HG03565 (cell line): Measurements from ENCODE around the gene YDJC.
"Not testable (repeated sequence)": the region's sequence is repeated elsewhere in the genome, so short reads cannot be mapped to it uniquely, and the experiment has no call there.

Source experiments
- ATAC-seq: cut with Tn5 transposase; IDR thresholded peaks from one replicate; pipeline ENCODE4 v1.9.1; 2021; ENCODE audit warnings: mild to moderate bottlenecking, moderate library complexity; ENCODE audit not compliant: unreplicated experiment

Gene YDJC

DNA sequence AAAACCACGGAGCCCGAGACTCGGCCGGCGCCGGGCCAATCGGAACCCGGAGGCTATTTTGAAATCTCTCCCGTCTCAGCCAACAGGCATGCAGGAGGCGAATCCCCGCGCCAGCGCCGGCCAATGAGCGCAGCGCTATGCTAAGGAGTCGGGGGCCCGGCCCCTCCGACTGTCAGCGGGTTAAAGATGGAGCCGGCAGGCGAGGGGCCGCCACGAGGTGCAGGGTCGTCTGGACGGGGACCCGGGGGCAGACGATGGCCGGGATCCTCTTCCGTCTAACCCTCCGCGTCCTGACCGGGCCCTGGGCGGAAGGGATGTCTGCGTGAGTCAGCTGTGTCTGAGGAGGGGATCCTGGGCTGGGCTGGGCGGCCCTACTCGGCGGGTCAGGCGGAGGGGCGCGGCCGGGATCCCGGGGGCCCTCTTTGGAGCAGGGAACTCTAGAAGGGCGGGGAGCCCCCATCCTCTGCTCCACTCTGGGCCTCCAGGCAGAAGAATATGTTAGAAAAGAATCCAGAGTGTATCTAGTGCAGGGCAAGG, 22.3 kb upstream of the YDJC start:
- ATAC-seq: peak; percentile 82

- no peak for ATAC-seq
Measured at GRCh38 chr22:21651521-21652009, 21.7 kb upstream of the YDJC start.

GRCh38 chr22:21650823-21651520, 21.1 kb upstream of the YDJC start:
- no peak for ATAC-seq

GRCh38 chr22:21650280-21650679, 20.5 kb upstream of the YDJC start:
- ATAC-seq: no peak

GRCh38 chr22:21646608-21647590, 17.1 kb upstream of the YDJC start:
- ATAC-seq: no peak

DNA sequence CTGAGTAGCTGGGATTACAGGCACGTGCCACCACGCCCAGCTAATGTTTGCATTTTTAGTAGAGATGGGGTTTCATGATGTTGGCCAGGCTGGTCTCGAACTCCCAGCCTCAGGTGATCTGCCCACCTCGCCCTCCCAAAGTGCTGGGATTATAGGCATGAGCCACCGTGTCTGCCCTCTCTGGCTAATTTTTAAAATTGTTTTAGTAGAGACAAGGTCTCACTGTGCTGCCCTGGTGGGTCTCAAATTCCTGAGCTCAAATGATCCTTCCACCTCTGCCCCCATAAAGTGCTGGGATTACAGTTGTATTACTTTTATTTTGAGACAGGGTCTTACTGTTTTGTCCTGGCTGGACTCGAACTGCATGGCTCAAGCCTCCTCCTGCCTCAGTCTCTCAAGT, 15.7 kb upstream of the YDJC start:
- ATAC-seq: not testable (repeated sequence)

- no peak for ATAC-seq
Measured at GRCh38 chr22:21643533-21644357, 13.9 kb upstream of the YDJC start.

DNA sequence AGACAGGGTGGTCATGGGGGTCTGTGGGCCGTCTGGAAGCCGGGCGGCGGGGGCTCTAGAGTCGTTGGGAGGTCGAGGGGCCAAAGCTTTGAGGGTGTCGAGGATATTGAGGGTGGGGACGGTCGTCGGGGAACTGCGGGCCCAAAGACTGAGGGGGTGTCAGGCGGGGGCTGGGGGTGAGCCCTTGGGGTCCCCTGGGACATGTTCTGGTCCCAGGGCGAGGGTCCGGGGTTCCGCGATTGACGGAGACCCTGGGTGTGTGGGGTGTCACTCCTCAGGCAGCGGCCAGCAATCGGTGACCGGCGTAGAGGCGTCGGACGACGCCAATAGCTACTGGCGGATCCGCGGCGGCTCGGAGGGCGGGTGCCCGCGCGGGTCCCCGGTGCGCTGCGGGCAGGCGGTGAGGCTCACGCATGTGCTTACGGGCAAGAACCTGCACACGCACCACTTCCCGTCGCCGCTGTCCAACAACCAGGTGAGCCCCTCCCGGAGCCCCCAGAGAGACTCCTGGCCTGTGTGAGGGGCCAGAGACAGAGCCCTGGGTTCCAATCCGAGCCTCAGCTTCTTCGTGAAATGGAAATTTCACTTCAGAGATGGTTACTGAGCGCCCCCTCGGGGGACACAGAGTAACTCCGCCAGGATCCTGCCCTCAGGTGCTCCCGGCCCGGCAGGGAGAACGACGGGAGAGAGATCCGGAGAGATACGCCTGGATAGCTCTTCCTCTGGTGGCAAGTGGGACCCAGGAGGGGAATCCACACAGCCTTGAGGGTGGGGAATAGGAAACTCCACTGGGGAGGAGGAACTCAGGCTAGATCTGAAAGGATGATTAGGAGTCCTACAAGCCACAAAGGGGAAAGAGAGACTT, 13.0 kb upstream of the YDJC start:
- no peak for ATAC-seq

- peak; percentile 94 for ATAC-seq
Measured at GRCh38 chr22:21641789-21642583, 12.2 kb upstream of the YDJC start, which contains the start of gene SDF2L1. Gene SDF2L1, plus strand, starts transcription at chr22:21642302. Its CDS starts 35 bp downstream, at chr22:21642337.

GRCh38 chr22:21641417-21641788, 11.6 kb upstream of the YDJC start:
- ATAC-seq: no peak

DNA sequence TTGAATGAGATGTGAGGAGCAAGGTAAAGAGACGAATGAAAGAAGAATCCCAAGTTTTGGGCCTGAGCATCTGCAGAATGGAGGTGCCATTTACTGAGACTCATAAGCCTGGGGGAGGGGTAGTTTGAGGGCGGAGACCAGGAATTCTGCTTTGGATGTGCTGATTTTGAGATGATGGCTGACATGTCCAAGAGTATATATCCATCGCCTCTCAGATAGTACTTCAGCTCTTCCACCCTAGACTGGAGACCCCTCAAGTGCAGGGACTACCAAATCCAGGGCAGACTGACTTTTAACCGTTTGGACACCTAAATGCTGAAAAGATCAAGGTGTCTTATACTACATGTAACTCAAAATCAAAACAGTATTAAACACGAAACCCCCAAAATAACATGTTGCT, 11.0 kb upstream of the YDJC start:
- ATAC-seq: no peak

DNA sequence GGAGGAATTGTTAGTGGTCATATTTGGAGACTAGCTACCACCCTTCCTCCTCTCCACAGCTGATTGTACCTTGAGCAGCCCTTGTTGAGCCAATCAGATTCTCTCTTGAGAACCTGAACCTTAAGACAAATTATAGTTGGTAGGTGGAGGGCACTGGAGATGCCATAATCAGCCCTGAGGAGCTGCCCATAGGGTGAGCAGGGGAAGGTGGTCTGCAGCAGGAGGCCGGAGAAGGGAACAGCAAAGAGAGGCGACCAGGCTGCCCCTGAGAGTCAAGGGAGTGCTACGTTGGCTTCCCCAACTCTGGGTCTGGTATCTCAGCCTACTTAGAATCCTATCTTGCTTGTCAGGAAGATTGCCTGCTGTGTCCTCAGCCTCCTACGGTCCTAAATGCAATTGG, 9.5 kb upstream of the YDJC start:
- ATAC-seq: no peak

DNA sequence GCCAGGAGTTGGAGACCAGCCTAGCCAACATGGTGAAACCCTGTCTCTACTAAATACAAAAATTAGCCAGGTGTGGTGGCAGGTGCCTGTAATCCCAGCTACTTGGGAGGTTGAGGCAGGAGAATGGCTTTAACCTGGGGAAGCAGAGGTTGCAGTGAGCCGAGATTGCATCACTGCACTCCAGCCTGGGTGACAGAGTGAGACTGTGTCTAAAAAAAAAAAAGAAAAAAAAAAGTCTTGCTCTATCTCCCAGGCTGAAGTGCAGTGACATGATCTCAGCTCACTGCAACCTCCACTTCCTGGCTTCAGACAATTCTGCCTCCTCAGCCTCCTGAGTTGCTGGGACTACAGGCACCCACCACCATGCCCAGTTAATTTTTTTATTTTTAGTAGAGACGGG, 7.6 kb upstream of the YDJC start:
- not testable (repeated sequence) for ATAC-seq

GRCh38 chr22:21636629-21637218, 6.9 kb upstream of the YDJC start:
- ATAC-seq: no peak

DNA sequence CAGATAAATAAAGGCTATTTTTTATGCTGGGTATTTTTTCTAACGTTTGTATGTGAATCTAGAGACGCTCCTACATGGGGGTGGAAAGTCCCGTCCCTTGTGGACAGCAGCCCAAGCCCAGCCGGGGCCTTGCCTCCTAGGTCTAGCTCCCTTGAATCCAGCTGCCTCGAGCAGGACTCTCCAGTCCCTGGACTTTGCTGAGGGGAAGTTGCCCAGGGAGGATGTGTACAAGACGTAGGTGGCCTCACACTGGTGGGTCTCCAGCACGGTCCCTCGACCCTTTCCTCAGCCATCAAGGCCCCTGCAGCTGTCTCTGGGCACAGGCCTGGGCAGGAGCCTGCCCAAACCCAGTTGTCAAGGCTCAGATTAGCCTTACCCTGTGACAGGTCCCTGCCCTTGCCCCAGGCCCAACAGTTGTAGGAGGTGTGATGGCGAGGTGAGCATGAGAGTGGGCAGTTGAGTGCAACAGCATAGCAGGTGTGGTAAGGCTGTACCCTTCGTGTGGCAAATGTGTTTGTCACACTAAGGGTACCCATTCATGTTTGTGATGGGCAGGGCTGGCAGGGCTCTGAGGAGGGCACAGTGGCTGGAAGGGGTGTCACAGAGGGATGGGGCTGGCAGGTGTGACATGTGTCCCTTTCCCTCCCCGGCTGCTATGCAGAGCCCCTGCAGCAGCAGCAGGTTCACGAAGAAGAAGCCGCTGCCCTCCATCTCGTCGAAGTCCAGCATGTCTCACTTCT, 6.1 kb upstream of the YDJC start:
- ATAC-seq: no peak

GRCh38 chr22:21634844-21635243, 5.0 kb upstream of the YDJC start:
- no peak for ATAC-seq

GRCh38 chr22:21634081-21634480, 4.3 kb upstream of the YDJC start:
- no peak for ATAC-seq

- no peak for ATAC-seq
Measured at GRCh38 chr22:21633481-21633880, 3.7 kb upstream of the YDJC start.
